Caco-2 (cell line): ENCODE results near the gene ABLIM2. TPM values are rescaled to one million over a fixed set of nuclear protein-coding genes. Genes with fewer than 3 reads are reported as not detected.

ENCODE experiments used
- BruUV-seq: library from RNA; stranded (reverse); fragments of 400-500 nt; replicated peaks from 2 replicates; lab custom pipeline; 2021; lab: Mats Ljungman, UMichigan
- CTCF ChIA-PET: fragments of 300-600 bp; sonication (Branson Sonifier 250); formaldehyde crosslinking; loops from one replicate; lab custom pipeline; 2022; ENCODE audit warnings: antibody characterized with exemption; lab: Charles Lee
- POLR2A ChIA-PET: fragments of 300-600 bp; sonication (Branson Sonifier 250); formaldehyde crosslinking; loops from one replicate; lab custom pipeline; 2022; ENCODE audit warnings: antibody characterized with exemption; lab: Charles Lee
- DNase-seq, 2 experiments: peaks; one replicate each; pipeline versions ENCODE4 v3.0.0 to v3.0.0-alpha.2; 2020 to 2022
- H3K27me3 ChIP-seq: replicated peaks from 2 replicates; pipeline ENCODE4 v1.6.0; 2011; ENCODE audit warnings: low read length; ENCODE audit not compliant: control insufficient read depth, insufficient read depth
- H3K36me3 ChIP-seq: 2 replicates; pipeline ENCODE4 v1.5.1; 2011; ENCODE audit warnings: low read length; ENCODE audit not compliant: control insufficient read depth, insufficient read depth
- H3K4me1 ChIP-seq: fragments of 250-450 bp; sonication (Bioruptor Pico); 2 replicates; pipeline ENCODE4 v1.5.1; 2020; ENCODE audit warnings: mild to moderate bottlenecking
- H3K4me3 ChIP-seq: 2 replicates; pipeline ENCODE4 v1.5.1; 2011; ENCODE audit warnings: low read depth, mild to moderate bottlenecking, control low read depth, low read length
- H3K9me3 ChIP-seq: fragments of 250-450 bp; sonication (Bioruptor Pico); 2 replicates; pipeline ENCODE4 v1.5.1; 2020; ENCODE audit warnings: mild to moderate bottlenecking, moderate library complexity
- H3K27ac Mint-ChIP-seq: one replicate; pipeline ENCODE4 v1.8.0; 2022; ENCODE audit warnings: mixed read lengths; ENCODE audit not compliant: unreplicated experiment
- H3K27me3 Mint-ChIP-seq: one replicate; pipeline ENCODE4 v1.8.0; 2022; ENCODE audit warnings: mixed read lengths; ENCODE audit not compliant: insufficient read depth, unreplicated experiment
- H3K36me3 Mint-ChIP-seq: one replicate; pipeline ENCODE4 v1.8.0; 2022; ENCODE audit warnings: mild to moderate bottlenecking, mixed read lengths; ENCODE audit not compliant: insufficient read depth, unreplicated experiment
- H3K4me1 Mint-ChIP-seq: one replicate; pipeline ENCODE4 v1.8.0; 2022; ENCODE audit warnings: low read depth, mixed read lengths; ENCODE audit not compliant: unreplicated experiment
- H3K4me3 Mint-ChIP-seq: one replicate; pipeline ENCODE4 v1.8.0; 2022; ENCODE audit warnings: mild to moderate bottlenecking, moderate library complexity, mixed read lengths; ENCODE audit not compliant: unreplicated experiment
- H3K9me3 Mint-ChIP-seq: one replicate; pipeline ENCODE4 v1.8.0; 2022; ENCODE audit warnings: mixed read lengths; ENCODE audit not compliant: unreplicated experiment
- CTCF ChIP-seq, 2 experiments: fragments of 200-600 bp in 1 of 2; IDR thresholded peaks; 1 replicate in 1 of 2; 2 replicates in 1 of 2; pipeline versions ENCODE4 v1.5.1 to v1.8.0; 2011 to 2022; ENCODE audit warnings: antibody characterized with exemption in 1 of 2, control low read depth in 1 of 2, inconsistent platforms in 1 of 2, low read depth in 1 of 2, low read length in 1 of 2, mild to moderate bottlenecking in 1 of 2, moderate library complexity in 1 of 2; ENCODE audit not compliant: insufficient read depth in 1 of 2, severe bottlenecking in 1 of 2, unreplicated experiment in 1 of 2
- intact Hi-C: fragments of 100-400 bp; cut with micrococcal nuclease; formaldehyde crosslinking; loops from one replicate; pipeline ENCODE4 v1.10.0; 2022; ENCODE audit not compliant: unreplicated experiment
- total RNA-seq: library from RNA; stranded (reverse); gene quantifications from 2 replicates; pipeline ENCODE4 v1.2.3, GENCODE V29; 2022

The ABLIM2 gene
- total RNA-seq, 1 experiment from 2014 or later: 0.23 TPM

- no peak overlapping the region for H3K27ac Mint-ChIP-seq
- H3K27me3 ChIP-seq: no peaks in the 10 kb centered on the region
- intact Hi-C loops: no loop called here
- H3K27me3 Mint-ChIP-seq: peaks cover 9% of the 10 kb centered on the region
- peaks cover under 1% of the 10 kb centered on the region for H3K4me1 ChIP-seq
- no peaks in the 10 kb centered on the region for H3K36me3 ChIP-seq
- H3K4me1 Mint-ChIP-seq: peaks cover 2% of the 10 kb centered on the region
- ChIA-PET CTCF (no interaction called here), POLR2A (no interaction called here)
- H3K9me3 ChIP-seq: no peaks in the 10 kb centered on the region
- no peak overlapping the region for H3K4me3 ChIP-seq
- DNase-seq: no peak
- H3K9me3 Mint-ChIP-seq: peaks cover 8% of the 10 kb centered on the region
- no peak for TF ChIP-seq CTCF (IDR thresholded peaks at IDR 0.05; ENCODE audit: insufficient read depth in 1 of 2, low read depth in 1 of 2, low read length in 1 of 2, severe bottlenecking in 1 of 2, unreplicated experiment in 1 of 2)
- no TSS peak for BruUV-seq
- H3K4me3 Mint-ChIP-seq: no peak overlapping the region
- no peaks in the 10 kb centered on the region for H3K36me3 Mint-ChIP-seq
Observed at GRCh38 chr4:8118531-8118930, 40.1 kb downstream of the ABLIM2 start.

- intact Hi-C loops: no loop called here
- no TSS peak for BruUV-seq
- ChIA-PET CTCF (no interaction called here), POLR2A (no interaction called here)
- TF ChIP-seq CTCF (IDR thresholded peaks at IDR 0.05; ENCODE audit: insufficient read depth in 1 of 2, low read depth in 1 of 2, low read length in 1 of 2, severe bottlenecking in 1 of 2, unreplicated experiment in 1 of 2): no peak
- H3K27me3 Mint-ChIP-seq: peaks cover 9% of the 10 kb centered on the region
- H3K36me3 Mint-ChIP-seq: no peaks in the 10 kb centered on the region
- no peak for DNase-seq
- no peaks in the 10 kb centered on the region for H3K27me3 ChIP-seq
- peaks cover 6% of the 10 kb centered on the region for H3K4me1 ChIP-seq
- H3K9me3 Mint-ChIP-seq: peaks cover 8% of the 10 kb centered on the region
- no peak overlapping the region for H3K4me3 ChIP-seq
- no peak overlapping the region for H3K27ac Mint-ChIP-seq
- H3K4me1 Mint-ChIP-seq: peaks cover 7% of the 10 kb centered on the region
- no peaks in the 10 kb centered on the region for H3K36me3 ChIP-seq
- no peak overlapping the region for H3K4me3 Mint-ChIP-seq
- H3K9me3 ChIP-seq: no peaks in the 10 kb centered on the region
Observed at GRCh38 chr4:8118035-8118434, 40.6 kb downstream of the ABLIM2 start.

GRCh38 chr4:8117278-8117682 lies 41.3 kb downstream of the ABLIM2 start:
- H3K27me3 Mint-ChIP-seq: peaks cover 7% of the 10 kb centered on the region
- no peak for TF ChIP-seq CTCF (IDR thresholded peaks at IDR 0.05; ENCODE audit: insufficient read depth in 1 of 2, low read depth in 1 of 2, low read length in 1 of 2, severe bottlenecking in 1 of 2, unreplicated experiment in 1 of 2)
- no peaks in the 10 kb centered on the region for H3K36me3 ChIP-seq
- intact Hi-C loops: no loop called here
- no peak overlapping the region for H3K27ac Mint-ChIP-seq
- CTCF ChIA-PET: no interaction called here
- peaks cover 7% of the 10 kb centered on the region for H3K4me1 ChIP-seq
- H3K4me3 Mint-ChIP-seq: no peak overlapping the region
- no peaks in the 10 kb centered on the region for H3K36me3 Mint-ChIP-seq
- POLR2A ChIA-PET: no interaction called here
- no peak overlapping the region for H3K4me3 ChIP-seq
- no peaks in the 10 kb centered on the region for H3K9me3 ChIP-seq
- H3K27me3 ChIP-seq: no peaks in the 10 kb centered on the region
- BruUV-seq: no TSS peak
- H3K4me1 Mint-ChIP-seq: peaks cover 7% of the 10 kb centered on the region
- peaks cover 8% of the 10 kb centered on the region for H3K9me3 Mint-ChIP-seq
- peak; percentile 49 to 71 for DNase-seq
